ENCODE data around the gene STK32A. TPM values are rescaled to one million over a fixed set of nuclear protein-coding genes. Genes with fewer than 3 reads are reported as not detected.
"Not testable (repeated sequence)": the region's sequence is repeated elsewhere in the genome, so short reads cannot be mapped to it uniquely, and the experiment has no call there.

The STK32A gene
- total RNA-seq, 1 experiment from 2014 or later = 1.2 TPM

- peaks cover 8% of the 10 kb centered on the region; the same call in 1 of the 2 replicates for H3K27me3 ChIP-seq (ENCODE audit: insufficient read depth, low read length)
- no peak overlapping the region for H3K27ac ChIP-seq (ENCODE audit: low read depth, low read length)
- no peaks in the 10 kb centered on the region for H3K4me1 ChIP-seq (ENCODE audit: control insufficient read depth in 1 of 2, insufficient read depth in 2 of 2, low read length in 2 of 2)
- no peaks in the 10 kb centered on the region for H3K9me3 ChIP-seq (ENCODE audit: control insufficient read depth in 1 of 2, insufficient read depth in 1 of 2, low read depth in 1 of 2, low read length in 2 of 2)
- intact Hi-C loops (cut with micrococcal nuclease) = loop anchor here (10.0 kb wide), 1 partner anchor 397 kb away; no protein-coding TSS in a partner anchor
- H4K20me1 ChIP-seq (ENCODE audit: insufficient read depth) = no peaks in the 10 kb centered on the region
- H3K79me2 ChIP-seq (ENCODE audit: insufficient read depth, low read length) = no peaks in the 10 kb centered on the region
- H3K4me3 ChIP-seq (replicated peaks in 1 of 2; ENCODE audit: low read depth in 1 of 2, low read length in 2 of 2) = no peak overlapping the region
- ATAC-seq = no peak
- no peak for DNase-seq (ENCODE audit: low read depth, low spot score)
- POLR2A ChIA-PET = no interaction called here
- no peak overlapping the region for H2AFZ ChIP-seq (ENCODE audit: low read depth, low read length, poor library complexity, severe bottlenecking)
- no peaks in the 10 kb centered on the region for H3K36me3 ChIP-seq (ENCODE audit: control insufficient read depth in 1 of 2, insufficient read depth in 2 of 2, low read length in 2 of 2)
- CTCF ChIA-PET = no interaction called here
- no peak overlapping the region for H3K4me2 ChIP-seq (ENCODE audit: low read length)
- RAD21 ChIA-PET (ENCODE audit: low non-redundant PET in 1 of 2, low total read pairs in 2 of 2, uncharacterized antibody in 2 of 2, unreplicated experiment in 2 of 2) = no interaction called here
- no peak for TF ChIP-seq ATF3 (IDR thresholded peaks at IDR 0.05)
- TF ChIP-seq ELF1 (IDR thresholded peaks at IDR 0.05; ENCODE audit: borderline replicate concordance, low read depth) = no peak
- no peak for TF ChIP-seq EZH2phosphoT487 (IDR thresholded peaks at IDR 0.05; ENCODE audit: borderline replicate concordance)
- no peak for TF ChIP-seq POLR2AphosphoS5 (IDR thresholded peaks at IDR 0.05; ENCODE audit: low read depth, low read length)
- no peak for TF ChIP-seq REST (IDR thresholded peaks at IDR 0.05; ENCODE audit: low read depth)
- no peak for TF ChIP-seq FOSL1 (IDR thresholded peaks at IDR 0.05; ENCODE audit: low read depth)
- no peak for TF ChIP-seq CTCF (IDR thresholded peaks at IDR 0.05 in 2 of 3, conservative IDR thresholded peaks at IDR 0.05 in 1 of 3; ENCODE audit: borderline replicate concordance in 1 of 3, insufficient read depth in 1 of 3, low read depth in 2 of 3, low read length in 2 of 3)
- no peak for TF ChIP-seq CEBPB (IDR thresholded peaks at IDR 0.05; ENCODE audit: low read depth)
- no peak for TF ChIP-seq EZH2 (IDR thresholded peaks at IDR 0.05)
- no peak for TF ChIP-seq EGR1 (IDR thresholded peaks at IDR 0.05; ENCODE audit: low read depth)
- TF ChIP-seq RAD21 (IDR thresholded peaks at IDR 0.05; ENCODE audit: low read depth) = no peak
- TF ChIP-seq CBX3 (IDR thresholded peaks at IDR 0.05; ENCODE audit: low read depth) = no peak
- no peak for TF ChIP-seq ZNF274 (IDR thresholded peaks at IDR 0.05; ENCODE audit: low read depth, low read length)
- TF ChIP-seq JUND (IDR thresholded peaks at IDR 0.05) = no peak
- BruUV-seq (replicated peaks) = no TSS peak
- no peak overlapping the region for H3K9ac ChIP-seq (ENCODE audit: low read length)
- H3K9me2 ChIP-seq (ENCODE audit: insufficient read depth) = no peaks in the 10 kb centered on the region
These were observed 126.8 kb downstream of the STK32A start for GRCh38 chr5:147361441-147362175.

GRCh38 chr5:147367381-147367780, 132.6 kb downstream of the STK32A start:
- H3K9ac ChIP-seq (ENCODE audit: low read length); H3K79me2 ChIP-seq (ENCODE audit: insufficient read depth, low read length); H4K20me1 ChIP-seq (ENCODE audit: insufficient read depth); ATAC-seq; POLR2A ChIA-PET; H3K9me2 ChIP-seq (ENCODE audit: insufficient read depth); H3K4me3 ChIP-seq (replicated peaks in 1 of 2; ENCODE audit: low read depth in 1 of 2, low read length in 2 of 2); H3K4me2 ChIP-seq (ENCODE audit: low read length); H3K27me3 ChIP-seq (ENCODE audit: insufficient read depth, low read length); H3K9me3 ChIP-seq (ENCODE audit: control insufficient read depth in 1 of 2, insufficient read depth in 1 of 2, low read depth in 1 of 2, low read length in 2 of 2); H3K4me1 ChIP-seq (ENCODE audit: control insufficient read depth in 1 of 2, insufficient read depth in 2 of 2, low read length in 2 of 2); BruUV-seq (replicated peaks); H3K27ac ChIP-seq (ENCODE audit: low read depth, low read length); DNase-seq (ENCODE audit: low read depth, low spot score); H3K36me3 ChIP-seq (ENCODE audit: control insufficient read depth in 1 of 2, insufficient read depth in 2 of 2, low read length in 2 of 2); H2AFZ ChIP-seq (ENCODE audit: low read depth, low read length, poor library complexity, severe bottlenecking): not testable (repeated sequence)
- RAD21 ChIA-PET (ENCODE audit: low non-redundant PET in 1 of 2, low total read pairs in 2 of 2, uncharacterized antibody in 2 of 2, unreplicated experiment in 2 of 2) = interaction anchor here in 1 of 2 experiments (0.5 kb wide), 1 partner anchor 198 kb away, joined by 3 read pairs; no protein-coding TSS in a partner anchor
- CTCF ChIA-PET = interaction anchor here (1.2 to 3.3 kb wide), 2 partner anchors 143 kb away, joined by 3 to 102 read pairs; no protein-coding TSS in a partner anchor
- intact Hi-C loops (cut with micrococcal nuclease) = loop anchor here (5.0 to 10.0 kb wide), 2 partner anchors 403 to 825 kb away; no protein-coding TSS in a partner anchor
